Naive thymus-derived CD4-positive, alpha-beta T cell (primary cell): ENCODE data around the gene PIK3R1. TPM values are rescaled to one million over a fixed set of nuclear protein-coding genes. Genes with fewer than 3 reads are reported as not detected.

Source experiments
- ATAC-seq: fragments of 150-1000 bp; cut with Tn5 transposase; 2 replicates; pipeline ENCODE4 v1.10.0; 2021; ENCODE audit warnings: mild to moderate bottlenecking, moderate library complexity
- CTCF ChIA-PET: fragments of 350-600 bp; sonication (Branson Sonifier 250); formaldehyde crosslinking; loops from one replicate; lab custom pipeline; 2021; ENCODE audit warnings: antibody characterized with exemption; lab: Charles Lee
- POLR2A ChIA-PET: fragments of 350-600 bp; sonication (Branson Sonifier 250); formaldehyde crosslinking; loops from one replicate; lab custom pipeline; 2021; ENCODE audit warnings: antibody characterized with exemption, inconsistent platforms; lab: Charles Lee
- DNase-seq, 9 donors: peaks; one replicate each; pipeline versions ENCODE4 v3.0.0 to v3.0.0-alpha.2; 2020 to 2022; ENCODE audit warnings: mixed read lengths in 1 of 9
- H3K27ac ChIP-seq: one replicate; pipeline ENCODE4 v1.7.0; 2013; ENCODE audit warnings: mild to moderate bottlenecking, low read depth, low read length, moderate library complexity
- H3K27me3 ChIP-seq, 2 donors: one replicate each; pipeline ENCODE4 v1.7.0; 2013; ENCODE audit warnings: low read length in 2 of 2, mild to moderate bottlenecking in 2 of 2, moderate library complexity in 2 of 2; ENCODE audit not compliant: control insufficient read depth in 2 of 2, insufficient read depth in 2 of 2
- H3K36me3 ChIP-seq, 3 experiments: 1 replicate in 2 of 3; 2 replicates in 1 of 3; pipeline ENCODE4 v1.7.0; 2013; ENCODE audit warnings: low read length in 3 of 3, mild to moderate bottlenecking in 3 of 3, moderate library complexity in 1 of 3; ENCODE audit not compliant: insufficient read depth in 3 of 3, control insufficient read depth in 2 of 3
- H3K4me1 ChIP-seq, 2 donors: one replicate each; pipeline ENCODE4 v1.7.0; 2013; ENCODE audit warnings: low read length in 2 of 2, mild to moderate bottlenecking in 2 of 2, moderate library complexity in 1 of 2; ENCODE audit not compliant: control insufficient read depth in 2 of 2, insufficient read depth in 2 of 2
- H3K4me3 ChIP-seq: 2 replicates; pipeline ENCODE4 v1.7.0; 2013; ENCODE audit warnings: mild to moderate bottlenecking, low read length
- H3K9me3 ChIP-seq, 3 experiments: 1 replicate in 2 of 3; 2 replicates in 1 of 3; pipeline ENCODE4 v1.7.0; 2013; ENCODE audit warnings: low read length in 3 of 3; ENCODE audit not compliant: control insufficient read depth in 2 of 3
- H3K27ac Mint-ChIP-seq, 9 donors: one replicate each; pipeline ENCODE4 v1.8.0; 2020 to 2022; ENCODE audit warnings: mixed read lengths in 9 of 9, mild to moderate bottlenecking in 8 of 9, moderate library complexity in 5 of 9, inconsistent platforms in 2 of 9
- H3K27me3 Mint-ChIP-seq, 5 donors: one replicate each; pipeline ENCODE4 v1.8.0; 2021 to 2022; ENCODE audit warnings: mixed read lengths in 5 of 5, mild to moderate bottlenecking in 1 of 5
- H3K36me3 Mint-ChIP-seq, 5 donors: one replicate each; pipeline ENCODE4 v1.8.0; 2020 to 2022; ENCODE audit warnings: mixed read lengths in 5 of 5, mild to moderate bottlenecking in 3 of 5, inconsistent platforms in 1 of 5
- H3K4me1 Mint-ChIP-seq, 7 donors: one replicate each; pipeline ENCODE4 v1.8.0; 2020 to 2022; ENCODE audit warnings: mixed read lengths in 7 of 7, mild to moderate bottlenecking in 3 of 7, inconsistent platforms in 1 of 7
- H3K4me3 Mint-ChIP-seq, 10 donors: one replicate each; pipeline ENCODE4 v1.8.0; 2020 to 2022; ENCODE audit warnings: mild to moderate bottlenecking in 10 of 10, mixed read lengths in 10 of 10, moderate library complexity in 6 of 10, inconsistent platforms in 2 of 10
- H3K9me3 Mint-ChIP-seq, 11 donors: one replicate each; pipeline ENCODE4 v1.8.0; 2020 to 2022; ENCODE audit warnings: mixed read lengths in 11 of 11, mild to moderate bottlenecking in 4 of 11, inconsistent platforms in 1 of 11, moderate library complexity in 1 of 11
- intact Hi-C, 2 donors: fragments of 100-400 bp; cut with micrococcal nuclease; formaldehyde crosslinking; loops; one replicate each; pipeline ENCODE4 v1.15.1; 2023
- polyA plus RNA-seq, 2 donors: library from polyadenylated mRNA; unstranded; fragments of 300-500 nt; fragmentation: Illumina TruSeq; gene quantifications; one replicate each; pipeline ENCODE4 v1.2.3, GENCODE V29; 2021
- total RNA-seq, 6 experiments: library from RNA in 5 of 6; stranded (reverse) in 5 of 6; gene quantifications; 1 replicate in 5 of 6; 2 replicates in 1 of 6; pipeline ENCODE4 v1.2.3 and lab custom pipeline; 2021 to 2026

PIK3R1 gene
- total and polyA plus RNA-seq, 7 experiments from 2014 or later: 72.0 to 207 (median 119) TPM

GRCh38 chr5:68246802-68247201, 31.2 kb downstream of the PIK3R1 start:
- Histone ChIP-seq H3K4me3 (no peak overlapping the region), H3K9me3 (no peaks in the 10 kb centered on the region), H3K36me3 (no peaks in the 10 kb centered on the region), H3K27me3 (no peaks in the 10 kb centered on the region), H3K27ac (no peak overlapping the region), H3K4me1 (peaks cover 36 to 59% of the 10 kb centered on the region in 2 donors)
- ATAC-seq (no peak), DNase-seq (peak in 6 of 9 donors; percentile 29 to 60 (median 46))
- ChIA-PET CTCF (interaction anchor here (0.6 to 2.0 kb wide), 9 partner anchors 20 to 1007 kb away, joined by 3 to 12 read pairs (median 4); partner anchors contain the start of gene PIK3R1), POLR2A (interaction anchor here (0.6 to 0.9 kb wide), 6 partner anchors 9 to 418 kb away, joined by 3 to 9 read pairs (median 3); partner anchors contain the start of gene PIK3R1)
- Mint-ChIP-seq H3K4me1 (peaks cover 58 to 94% (median 88%) of the 10 kb centered on the region in 7 donors), H3K27me3 (no peaks in the 10 kb centered on the region), H3K36me3 (peaks cover 0 to 26% (median 0%) of the 10 kb centered on the region in 5 donors), H3K9me3 (no peaks in the 10 kb centered on the region), H3K4me3 (peak overlapping the region in 3 of 10 donors; percentile 7 to 25 (median 16)), H3K27ac (peak overlapping the region in 7 of 9 donors; percentile 18 to 67 (median 65))
- intact Hi-C loops: loop anchor here in 1 of 2 donors (1.0 kb wide), 3 partner anchors 8 to 1001 kb away; no protein-coding TSS in a partner anchor

GRCh38 chr5:68247627-68248026, 32.1 kb downstream of the PIK3R1 start:
- Mint-ChIP-seq H3K9me3 (no peaks in the 10 kb centered on the region), H3K4me1 (peaks cover 58 to 94% (median 88%) of the 10 kb centered on the region in 7 donors), H3K27me3 (no peaks in the 10 kb centered on the region), H3K27ac (peak overlapping the region in 2 of 9 donors; percentile 1 to 53), H3K4me3 (peak overlapping the region in 1 of 10 donors; percentile 8), H3K36me3 (peaks cover 0 to 18% (median 0%) of the 10 kb centered on the region in 5 donors)
- intact Hi-C loops: loop anchor here in 1 of 2 donors (1.0 kb wide), 3 partner anchors 8 to 1001 kb away; no protein-coding TSS in a partner anchor
- Histone ChIP-seq H3K4me1 (peaks cover 44 to 60% of the 10 kb centered on the region in 2 donors), H3K9me3 (no peaks in the 10 kb centered on the region), H3K4me3 (no peak overlapping the region), H3K36me3 (no peaks in the 10 kb centered on the region), H3K27me3 (no peaks in the 10 kb centered on the region), H3K27ac (no peak overlapping the region)
- ChIA-PET CTCF (interaction anchor here (0.6 to 2.0 kb wide), 5 partner anchors 24 to 1082 kb away, joined by 3 to 12 read pairs (median 4); partner anchors contain the start of gene PIK3R1), POLR2A (interaction anchor here (0.7 kb wide), 1 partner anchor 20 kb away, joined by 5 read pairs; no protein-coding TSS in a partner anchor)
- DNase-seq (no peak), ATAC-seq (no peak)

GRCh38 chr5:68248896-68249295, 33.3 kb downstream of the PIK3R1 start:
- Mint-ChIP-seq H3K4me1 (peaks cover 54 to 94% (median 88%) of the 10 kb centered on the region in 7 donors), H3K36me3 (peaks cover 0 to 8% (median 0%) of the 10 kb centered on the region in 5 donors), H3K4me3 (peak overlapping the region in 2 of 10 donors; percentile 50 to 79), H3K27ac (peak overlapping the region in 8 of 9 donors; percentile 61 to 94 (median 90)), H3K27me3 (no peaks in the 10 kb centered on the region), H3K9me3 (no peaks in the 10 kb centered on the region)
- H3K27me3 ChIP-seq: no peaks in the 10 kb centered on the region
- DNase-seq (no peak), ATAC-seq (no peak)
- H3K9me3 ChIP-seq: no peaks in the 10 kb centered on the region
- H3K27ac ChIP-seq: no peak overlapping the region
- ChIA-PET POLR2A (interaction anchor here (0.6 kb wide), 1 partner anchor 22 kb away, joined by 3 read pairs; no protein-coding TSS in a partner anchor), CTCF (interaction anchor here (0.6 to 1.9 kb wide), 2 partner anchors 33 to 54 kb away, joined by 3 to 7 read pairs; partner anchors contain the start of gene PIK3R1)
- H3K36me3 ChIP-seq: no peaks in the 10 kb centered on the region
- intact Hi-C loops: loop anchor here in 1 of 2 donors (1.0 kb wide), 1 partner anchor 9 kb away; no protein-coding TSS in a partner anchor
- H3K4me3 ChIP-seq: no peak overlapping the region
- H3K4me1 ChIP-seq: peaks cover 35 to 54% of the 10 kb centered on the region in 2 donors

GRCh38 chr5:68249520-68249919, 34.0 kb downstream of the PIK3R1 start:
- peaks cover 37 to 57% of the 10 kb centered on the region in 2 donors for H3K4me1 ChIP-seq
- DNase-seq (no peak), ATAC-seq (no peak)
- Mint-ChIP-seq H3K4me3 (peak overlapping the region in 4 of 10 donors; percentile 1 to 79 (median 42)), H3K36me3 (peaks cover 0 to 6% (median 0%) of the 10 kb centered on the region in 5 donors), H3K4me1 (peaks cover 57 to 94% (median 88%) of the 10 kb centered on the region in 7 donors), H3K9me3 (no peaks in the 10 kb centered on the region), H3K27me3 (no peaks in the 10 kb centered on the region), H3K27ac (peak overlapping the region in 8 of 9 donors; percentile 53 to 94 (median 90))
- no peak overlapping the region for H3K4me3 ChIP-seq
- no peaks in the 10 kb centered on the region for H3K36me3 ChIP-seq
- H3K27me3 ChIP-seq: no peaks in the 10 kb centered on the region
- H3K27ac ChIP-seq: no peak overlapping the region
- no peaks in the 10 kb centered on the region for H3K9me3 ChIP-seq
- ChIA-PET CTCF (interaction anchor here (0.6 to 1.9 kb wide), 9 partner anchors 10 to 890 kb away, joined by 3 to 7 read pairs (median 3); partner anchors contain the start of gene PIK3R1), POLR2A (interaction anchor here (1.5 to 2.7 kb wide), 2 partner anchors 10 to 33 kb away, joined by 5 to 14 read pairs; partner anchors contain the start of gene PIK3R1)
- intact Hi-C loops: loop anchor here in 1 of 2 donors (1.0 kb wide), 1 partner anchor 9 kb away; no protein-coding TSS in a partner anchor

- peak overlapping the region in 9 of 10 donors; percentile 49 to 90 (median 64) for H3K4me3 Mint-ChIP-seq
- peaks cover 49 to 64% of the 10 kb centered on the region in 2 donors for H3K4me1 ChIP-seq
Measured at GRCh38 chr5:68250661-68251298, 35.2 kb downstream of the PIK3R1 start.

More at GRCh38 chr5:68250661-68251298, 35.2 kb downstream of the PIK3R1 start:
- intact Hi-C loops: loop anchor here (1.0 to 10.0 kb wide), 6 partner anchors 11 to 1246 kb away; partner anchors contain the start of gene PIK3R1 (in 2 of the 2)
- CTCF ChIA-PET: interaction anchor here (0.6 to 3.9 kb wide), 13 partner anchors 8 to 1041 kb away, joined by 3 to 33 read pairs (median 3); partner anchors contain the start of gene PIK3R1
- Histone ChIP-seq H3K27ac (peak overlapping the region; percentile 60), H3K27me3 (no peaks in the 10 kb centered on the region), H3K4me3 (no peak overlapping the region), H3K9me3 (no peaks in the 10 kb centered on the region), H3K36me3 (no peaks in the 10 kb centered on the region)
- H3K36me3 Mint-ChIP-seq: peaks cover 0 to 2% (median 0%) of the 10 kb centered on the region in 5 donors
- no peak for ATAC-seq
- no peaks in the 10 kb centered on the region for H3K9me3 Mint-ChIP-seq
- peaks cover 65 to 94% (median 88%) of the 10 kb centered on the region in 7 donors for H3K4me1 Mint-ChIP-seq
- POLR2A ChIA-PET: interaction anchor here (0.8 to 2.7 kb wide), 7 partner anchors 9 to 1004 kb away, joined by 3 to 14 read pairs (median 4); partner anchors contain the start of gene PIK3R1
- DNase-seq: no peak
- peak overlapping the region in 8 of 9 donors; percentile 53 to 94 (median 90) for H3K27ac Mint-ChIP-seq
- H3K27me3 Mint-ChIP-seq: no peaks in the 10 kb centered on the region
